NCI-H446 treated with DMSO at 0.1 percent for 48 hours (cell line): ENCODE data around the gene INSIG2.

ENCODE experiments used
- DNase-seq: peaks from one replicate; lab custom pipeline; 2025; lab: John Stamatoyannopoulos, UW

INSIG2 gene

GRCh38 chr2:118088051-118089024 lies at the start of gene INSIG2:
INSIG2 (plus strand) TSS chr2:118088471; CDS start chr2:118096557, 8,086 bp downstream.
- peak; percentile 98 for DNase-seq

GRCh38 chr2:118040891-118041290 lies 47.4 kb upstream of the INSIG2 start:
- no peak for DNase-seq

DNA sequence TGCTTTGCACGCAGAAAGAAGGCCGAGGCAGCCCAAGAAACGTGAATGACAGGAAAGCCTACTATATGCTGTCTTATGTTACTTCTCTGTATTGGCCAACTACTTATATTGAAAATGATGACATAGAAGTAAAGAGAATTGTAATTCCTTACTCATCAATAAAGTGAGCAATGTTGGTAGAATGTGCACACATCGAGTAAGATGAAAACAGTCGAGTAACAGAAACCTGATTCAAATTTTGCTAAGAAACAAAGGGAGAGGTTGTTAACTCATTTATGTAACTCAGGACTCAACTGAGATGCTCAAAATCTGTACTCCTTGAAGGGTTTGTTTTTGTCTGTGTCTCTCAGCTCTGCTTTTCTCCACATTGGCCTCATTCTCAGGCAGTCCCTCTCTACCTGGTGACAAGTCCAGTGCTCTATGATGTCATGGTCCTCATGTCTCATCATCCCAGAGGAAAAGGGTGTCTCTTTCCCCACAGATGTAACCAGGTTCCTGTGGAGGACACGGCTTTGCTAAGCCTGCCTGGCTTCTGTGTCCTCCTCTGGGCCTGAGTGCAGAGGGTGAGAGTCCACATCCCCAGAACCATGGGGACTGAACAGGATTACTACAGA lies 44.1 kb upstream of the INSIG2 start:
- no peak for DNase-seq

- DNase-seq, result no peak
Observed at GRCh38 chr2:118044854-118045253, 43.4 kb upstream of the INSIG2 start.

DNA sequence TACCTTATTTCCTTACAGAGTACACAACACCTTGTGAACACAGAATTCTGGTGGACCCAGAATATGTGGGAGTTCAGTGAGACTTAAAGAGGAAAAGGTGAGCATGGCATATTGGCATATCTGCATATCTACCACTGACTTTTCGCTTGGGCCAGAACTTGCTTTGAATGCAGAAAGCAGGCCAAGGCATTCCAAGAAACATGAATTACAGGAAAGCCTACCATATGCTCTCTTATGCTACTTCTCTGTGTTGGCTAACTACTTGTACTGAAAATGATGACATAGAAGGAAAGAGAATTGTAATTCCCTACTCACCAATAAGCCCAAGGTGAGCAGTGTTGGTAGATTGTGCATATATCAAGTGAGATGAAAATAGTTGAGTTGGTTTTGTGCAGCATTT lies 43.0 kb upstream of the INSIG2 start:
- no peak for DNase-seq

DNA sequence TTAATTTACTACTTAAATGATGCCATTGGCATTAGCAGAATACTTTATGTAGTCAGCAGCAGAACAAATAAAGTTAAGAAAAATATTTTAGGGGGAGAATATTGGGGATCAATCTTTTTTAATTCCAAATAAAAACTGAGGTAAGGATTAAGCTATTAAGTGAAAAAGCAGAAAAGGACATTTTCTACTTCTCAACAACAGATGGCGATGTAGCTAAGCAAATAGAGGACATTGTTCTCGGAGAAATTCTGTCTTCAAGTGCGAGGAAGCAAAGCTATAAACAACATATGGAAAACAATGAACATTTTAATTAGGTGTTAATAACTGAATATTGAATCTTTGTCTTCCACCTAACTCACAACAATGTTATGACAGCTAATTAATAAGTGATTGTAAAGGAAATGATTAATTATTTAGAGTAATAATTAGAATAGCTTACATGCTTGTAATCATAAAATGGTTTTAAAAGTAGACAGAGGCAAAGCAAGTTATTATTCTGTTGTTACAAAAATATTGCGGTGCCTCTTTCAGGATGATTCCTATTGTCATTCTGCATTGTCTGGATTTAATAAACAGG lies 41.5 kb upstream of the INSIG2 start:
- DNase-seq, result peak; percentile 59

DNA sequence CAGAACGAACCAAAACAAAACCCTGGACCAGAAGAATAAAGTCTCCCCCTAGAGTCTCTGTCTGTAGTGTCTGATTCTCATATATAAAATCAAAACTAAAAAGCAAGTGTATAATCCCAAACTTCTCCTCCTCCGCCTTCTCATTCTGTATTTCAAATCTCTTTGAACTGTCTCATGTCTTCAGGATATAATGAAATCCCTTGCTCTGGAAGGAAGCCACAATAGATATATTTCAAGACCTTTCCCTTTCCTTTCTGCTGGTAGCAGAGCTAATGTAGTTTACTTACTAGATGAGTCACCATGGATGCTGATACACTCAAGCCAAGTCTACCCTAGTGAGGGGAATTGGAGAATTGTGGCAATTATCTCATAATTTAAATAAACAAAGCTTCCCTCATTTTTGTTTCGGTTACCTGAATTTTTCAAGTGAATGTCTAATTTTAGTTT lies 40.9 kb upstream of the INSIG2 start:
- DNase-seq, result peak; percentile 71

DNA sequence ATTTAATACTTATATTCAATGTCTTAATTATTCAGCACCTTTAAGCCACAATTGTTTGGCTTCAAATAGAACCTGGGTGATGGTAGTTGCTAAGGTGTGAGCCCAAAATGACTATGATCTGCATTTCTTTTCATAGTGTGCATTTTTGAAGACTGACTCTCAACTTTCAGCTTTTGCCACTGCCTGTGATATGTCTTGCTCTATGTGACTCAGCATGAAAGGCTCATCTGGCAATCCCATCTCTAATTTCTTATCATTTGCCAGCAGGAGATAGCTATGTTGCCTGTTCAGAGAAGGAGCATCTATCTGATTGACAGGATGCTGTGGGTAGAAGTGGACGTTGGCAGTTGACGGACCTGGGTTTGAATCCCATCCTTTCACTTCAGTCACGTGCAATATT lies 39.9 kb upstream of the INSIG2 start:
- no peak for DNase-seq

GRCh38 chr2:118049140-118049815 lies 39.0 kb upstream of the INSIG2 start:
- no peak for DNase-seq

DNA sequence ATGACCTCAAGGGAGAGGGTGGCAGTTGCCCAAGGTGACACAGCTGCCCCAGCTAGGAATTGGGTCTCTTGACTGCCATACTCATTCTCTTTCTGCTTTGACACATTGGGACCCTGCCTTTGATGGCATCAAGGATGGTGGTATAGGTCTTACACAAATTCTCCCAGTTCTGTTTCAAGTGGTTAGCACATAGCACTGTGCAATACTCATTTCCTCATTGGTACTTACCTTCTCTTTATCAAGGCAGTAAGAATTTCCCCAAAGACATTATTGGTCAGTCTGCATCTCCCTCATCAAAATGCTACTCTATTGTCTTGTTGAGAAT lies 38.5 kb upstream of the INSIG2 start:
- no peak for DNase-seq

DNA sequence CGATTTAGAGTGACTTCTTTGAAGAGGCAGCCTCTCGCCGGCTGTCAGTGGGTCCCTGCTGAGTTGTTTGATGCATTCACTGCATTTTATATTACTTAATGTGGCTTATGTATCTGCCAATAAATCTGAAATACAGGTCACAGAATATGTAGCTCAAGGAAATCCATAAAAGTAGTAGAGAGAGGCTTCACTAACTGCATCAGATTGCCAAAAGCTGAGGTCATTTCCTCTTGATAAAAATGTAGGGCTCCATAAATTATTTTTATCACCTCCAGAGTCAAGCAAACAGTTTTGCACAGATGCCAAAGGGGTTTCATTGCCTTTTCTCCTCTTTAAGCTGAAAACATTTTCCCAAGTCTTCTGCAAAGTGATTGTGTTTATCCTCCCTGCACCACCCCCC lies 37.9 kb upstream of the INSIG2 start:
- DNase-seq, result peak; percentile 43

- DNase-seq, result no peak
Observed at GRCh38 chr2:118050974-118051373, 37.3 kb upstream of the INSIG2 start.

- DNase-seq, result no peak
Observed at GRCh38 chr2:118051826-118052358, 36.4 kb upstream of the INSIG2 start.

DNA sequence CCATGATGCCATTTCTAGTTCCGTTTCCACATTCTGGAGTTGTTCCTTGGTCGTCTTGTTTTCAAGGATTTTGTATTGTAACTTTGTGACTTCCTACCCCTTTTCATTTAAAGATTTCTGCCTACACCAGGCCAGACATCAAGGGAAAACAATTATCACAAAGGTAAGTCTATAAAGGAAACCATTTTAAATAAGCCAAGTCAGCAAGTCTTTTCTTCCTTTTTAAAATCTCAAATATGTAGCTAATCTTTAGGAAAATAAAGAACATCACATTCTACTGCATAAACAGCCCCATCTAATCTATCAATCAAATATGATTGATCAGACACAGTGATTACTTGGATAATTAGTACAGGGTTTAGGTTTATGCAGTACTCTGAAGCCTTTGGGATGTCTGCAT lies 35.8 kb upstream of the INSIG2 start:
- no peak for DNase-seq

DNA sequence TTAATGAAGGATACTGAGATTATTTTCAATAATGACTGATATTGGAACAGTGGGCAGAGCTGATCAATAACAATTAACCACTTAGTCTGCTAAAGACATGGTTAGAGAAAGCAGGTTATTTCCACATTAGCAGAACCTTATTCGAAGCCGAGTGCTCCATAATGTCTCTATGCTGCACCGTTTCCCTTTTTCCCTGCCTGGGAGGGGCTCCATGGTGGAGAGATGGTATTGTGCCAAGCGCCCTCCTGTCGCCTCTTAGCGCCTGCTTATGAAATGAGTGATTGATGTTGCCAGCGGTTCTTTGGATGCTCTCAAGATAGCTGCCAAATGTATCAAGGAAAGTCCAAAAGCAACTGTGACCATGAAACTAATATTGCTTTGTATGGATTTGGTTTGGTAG lies 34.6 kb upstream of the INSIG2 start:
- DNase-seq, result peak; percentile 89

- peak; percentile 52 for DNase-seq
Observed at GRCh38 chr2:118054213-118055008, 33.9 kb upstream of the INSIG2 start.

- no peak for DNase-seq
Observed at GRCh38 chr2:118055512-118056164, 32.6 kb upstream of the INSIG2 start.

GRCh38 chr2:118056165-118056534 lies 32.1 kb upstream of the INSIG2 start:
- DNase-seq, result no peak

- no peak for DNase-seq
Observed at GRCh38 chr2:118056801-118057200, 31.5 kb upstream of the INSIG2 start.

GRCh38 chr2:118058951-118059350 lies 29.3 kb upstream of the INSIG2 start:
- no peak for DNase-seq

- no peak for DNase-seq
Observed at GRCh38 chr2:118059919-118060478, 28.3 kb upstream of the INSIG2 start.
